Measurements from ENCODE around the gene CNTFR. TPM values are rescaled to one million over a fixed set of nuclear protein-coding genes. Genes with fewer than 3 reads are reported as not detected.

The CNTFR gene
- total and polyA plus RNA-seq, 2 of the 8 experiments (the other 6 are each of a cell fraction or from before 2014, with no cell fraction given), result 1.2 to 4.2 TPM

DNA sequence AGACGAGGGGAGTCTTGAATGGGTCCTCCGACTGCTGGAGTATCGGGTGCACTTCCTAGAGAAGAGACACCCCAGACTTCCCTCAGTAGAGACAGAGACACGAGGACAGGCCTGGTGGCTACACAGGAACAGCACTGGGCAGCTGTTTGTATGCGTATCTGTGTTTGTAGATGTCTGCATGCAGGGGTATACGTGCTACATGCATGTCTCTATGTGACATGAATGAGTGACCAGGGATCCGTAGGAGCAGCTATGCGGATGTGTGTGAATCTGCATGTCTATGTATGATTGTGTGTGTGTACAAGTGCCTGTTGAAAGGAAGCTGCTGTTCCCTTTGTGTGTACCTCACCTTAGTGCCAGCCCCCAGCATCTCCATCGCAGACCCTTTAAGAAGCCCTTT, 31.2 kb downstream of the CNTFR start:
- Histone ChIP-seq H3K9me3 (ENCODE audit: insufficient read depth in 2 of 2, low read depth in 1 of 2, low read length in 1 of 2) (0 out of 4 replicates have a peak, but pooled peaks cover 0 to 3% of the 10 kb centered on the region in 2 experiments), H3K27me3 (replicated peaks in 1 of 4; ENCODE audit: control insufficient read depth in 3 of 4, extremely low read depth in 1 of 4, insufficient read depth in 3 of 4, low read length in 3 of 4) (no peaks in the 10 kb centered on the region; a peak in 1 of 7 replicates), H3K14ac (ENCODE audit: insufficient read length) (no peak overlapping the region), H3K9ac (replicated peaks in 1 of 4; ENCODE audit: extremely low read depth in 1 of 4, low read depth in 3 of 4, low read length in 3 of 4) (no peak overlapping the region), H3K36me3 (ENCODE audit: control insufficient read depth in 2 of 4, insufficient read depth in 4 of 4, low read length in 3 of 4) (no peaks in the 10 kb centered on the region), H4K5ac (ENCODE audit: insufficient read length, low read depth, low read length) (no peak overlapping the region), H2AFZ (ENCODE audit: low read length) (no peak overlapping the region), H3K27ac (ENCODE audit: low read depth, low read length) (no peak overlapping the region), H2AK5ac (ENCODE audit: low read depth, low read length) (no peak overlapping the region), H2BK5ac (ENCODE audit: low read depth, low read length) (no peak overlapping the region), H2BK12ac (ENCODE audit: low read depth, low read length) (no peak overlapping the region), H3K4me2 (ENCODE audit: insufficient read depth in 1 of 2, low read depth in 2 of 2, low read length in 2 of 2) (no peak overlapping the region), H3K79me2 (ENCODE audit: control insufficient read depth in 1 of 2, insufficient read depth in 2 of 2, low read length in 2 of 2) (no peaks in the 10 kb centered on the region), H3K4ac (replicated peaks; ENCODE audit: insufficient read length, low read depth, low read length) (no peak overlapping the region), H3K23ac (ENCODE audit: insufficient read length) (no peak overlapping the region), H3K79me1 (ENCODE audit: low read depth, low read length) (0 out of 2 replicates have a peak, but pooled peaks cover 2% of the 10 kb centered on the region), H3K4me1 (replicated peaks in 1 of 4; ENCODE audit: control insufficient read depth in 3 of 4, insufficient read depth in 4 of 4, low read length in 3 of 4) (peaks cover 10 to 29% (median 23%) of the 10 kb centered on the region in 4 experiments), H3K23me2 (ENCODE audit: low read depth, low read length) (no peaks in the 10 kb centered on the region), H3K4me3 (ENCODE audit: extremely low read depth in 1 of 4, insufficient read depth in 2 of 4, low read depth in 3 of 4, low read length in 4 of 4) (no peak overlapping the region), H4K20me1 (replicated peaks in 1 of 2; ENCODE audit: control insufficient read depth in 1 of 2, insufficient read depth in 2 of 2, low read length in 2 of 2) (no peaks in the 10 kb centered on the region), H2BK15ac (ENCODE audit: low read length) (0 out of 2 replicates have a peak overlapping the region, but pooled peaks have one; percentile 83), H4K91ac (replicated peaks; ENCODE audit: insufficient read length, low read length) (no peak overlapping the region), H3K56ac (replicated peaks; ENCODE audit: insufficient read length, low read depth, low read length) (no peak overlapping the region), H3K18ac (ENCODE audit: extremely low read depth, low read length) (no peak overlapping the region), H4K8ac (ENCODE audit: extremely low read depth, insufficient read depth, low read length) (no peak overlapping the region), H2BK120ac (replicated peaks; ENCODE audit: low read depth, low read length) (no peak overlapping the region), H2BK20ac (ENCODE audit: low read length) (no peak overlapping the region)
- ChIA-PET POLR2A (ENCODE audit: partially characterized antibody) (interaction anchor here (1.0 to 1.9 kb wide), 2 partner anchors 20 to 33 kb away, joined by 3 to 10 read pairs; no protein-coding TSS in a partner anchor), CTCF (ENCODE audit: partially characterized antibody) (interaction anchor here (0.6 to 11.9 kb wide), 16 partner anchors 10 to 163 kb away, joined by 3 to 241 read pairs (median 6); no protein-coding TSS in a partner anchor)
- TF ChIP-seq HDAC2 (IDR thresholded peaks at IDR 0.05; ENCODE audit: borderline replicate concordance in 1 of 2, low read depth in 2 of 2, low read length in 2 of 2) (no peak), SIN3A (conservative IDR thresholded peaks at IDR 0.05 in 1 of 2, IDR thresholded peaks at IDR 0.05 in 1 of 2; ENCODE audit: low read depth in 1 of 2, low read length in 2 of 2) (no peak), E2F6 (IDR thresholded peaks at IDR 0.05) (no peak)
- FAIRE-seq (no peak), DNase-seq (ENCODE audit: low read depth in 1 of 2, low spot score in 2 of 2) (no peak)
- WGBS, 2 experiments (ENCODE audit: extremely low coverage in 1 of 2, insufficient coverage in 1 of 2, insufficient read length in 1 of 2, insufficient replicate concordance in 2 of 2, low coverage in 1 of 2, low lambda C conversion rate in 2 of 2, missing lambda C conversion rate in 1 of 2), result 72% methylated on average over 9 of the region's 9 CpGs; no CpG with 5 or more reads in 1 of the 2 experiments

All from H1 (cell line).